ENCODE results near the gene HSF5. TPM values are rescaled to one million over a fixed set of nuclear protein-coding genes. Genes with fewer than 3 reads are reported as not detected.

HSF5 gene
- total and polyA plus RNA-seq, 7 donors: under 0.01 to 0.29 TPM; not detected in 5

DNA sequence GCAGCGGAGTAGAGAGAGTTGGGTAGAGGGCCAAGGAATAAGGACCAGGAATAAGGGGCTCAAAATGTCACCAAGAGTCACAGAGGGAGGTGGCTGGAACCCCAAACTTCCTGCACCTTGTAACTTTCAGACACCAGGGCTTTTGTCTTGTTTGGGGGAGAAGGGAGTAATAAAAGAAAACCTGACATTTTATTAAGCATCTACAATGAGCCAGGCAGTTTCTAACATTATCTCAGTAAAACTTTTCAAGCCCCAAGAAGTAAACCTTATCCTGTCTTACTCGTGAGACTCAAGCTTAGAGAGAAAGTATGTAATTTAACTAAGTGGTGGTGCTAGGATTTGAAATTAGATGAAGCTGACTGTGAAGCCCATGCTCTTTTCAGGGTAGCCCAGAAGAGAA lies 27.1 kb upstream of the HSF5 start:
- H3K27me3 ChIP-seq: no peaks in the 10 kb centered on the region
- no peak for DNase-seq
- H3K4me3 ChIP-seq: no peak overlapping the region
- intact Hi-C loops (cut with DNase I): loop anchor here (5.0 to 10.0 kb wide), 6 partner anchors 160 to 1880 kb away; partner anchors contain the start of genes RAD51C, SMG8, SUPT4H1 and TEX14
- H3K36me3 ChIP-seq: peaks cover 0 to 26% (median 16%) of the 10 kb centered on the region in 4 donors
- 83 to 89% methylated on average over 2 of the region's 2 CpGs for WGBS, 2 donors
- peak overlapping the region; percentile 80 to 85 (median 81) for H3K27ac ChIP-seq
- H3K4me1 ChIP-seq: peaks cover 0 to 46% (median 39%) of the 10 kb centered on the region in 4 donors
- TF ChIP-seq POLR2AphosphoS5 (IDR thresholded peaks at IDR 0.05) (no peak), EP300 (IDR thresholded peaks at IDR 0.05) (no peak), POLR2A (IDR thresholded peaks at IDR 0.05) (no peak)
- TF ChIP-seq, protein P1, sequence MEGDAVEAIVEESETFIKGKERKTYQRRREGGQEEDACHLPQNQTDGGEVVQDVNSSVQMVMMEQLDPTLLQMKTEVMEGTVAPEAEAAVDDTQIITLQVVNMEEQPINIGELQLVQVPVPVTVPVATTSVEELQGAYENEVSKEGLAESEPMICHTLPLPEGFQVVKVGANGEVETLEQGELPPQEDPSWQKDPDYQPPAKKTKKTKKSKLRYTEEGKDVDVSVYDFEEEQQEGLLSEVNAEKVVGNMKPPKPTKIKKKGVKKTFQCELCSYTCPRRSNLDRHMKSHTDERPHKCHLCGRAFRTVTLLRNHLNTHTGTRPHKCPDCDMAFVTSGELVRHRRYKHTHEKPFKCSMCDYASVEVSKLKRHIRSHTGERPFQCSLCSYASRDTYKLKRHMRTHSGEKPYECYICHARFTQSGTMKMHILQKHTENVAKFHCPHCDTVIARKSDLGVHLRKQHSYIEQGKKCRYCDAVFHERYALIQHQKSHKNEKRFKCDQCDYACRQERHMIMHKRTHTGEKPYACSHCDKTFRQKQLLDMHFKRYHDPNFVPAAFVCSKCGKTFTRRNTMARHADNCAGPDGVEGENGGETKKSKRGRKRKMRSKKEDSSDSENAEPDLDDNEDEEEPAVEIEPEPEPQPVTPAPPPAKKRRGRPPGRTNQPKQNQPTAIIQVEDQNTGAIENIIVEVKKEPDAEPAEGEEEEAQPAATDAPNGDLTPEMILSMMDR (IDR thresholded peaks at IDR 0.05): no peak
- H3K9me3 ChIP-seq: no peaks in the 10 kb centered on the region

- Histone ChIP-seq H3K36me3 (peaks cover 0 to 31% (median 21%) of the 10 kb centered on the region in 4 donors), H3K4me3 (peak overlapping the region; percentile 49 to 74 (median 66)), H3K9me3 (no peaks in the 10 kb centered on the region), H3K4me1 (peaks cover 0 to 44% (median 38%) of the 10 kb centered on the region in 4 donors), H3K27me3 (no peaks in the 10 kb centered on the region), H3K27ac (peak overlapping the region; percentile 80 to 85 (median 81))
- no peak for DNase-seq
- intact Hi-C loops (cut with DNase I): loop anchor here (5.0 to 10.0 kb wide), 7 partner anchors 160 to 1880 kb away; partner anchors contain the start of genes RAD51C, SMG8, SUPT4H1 and TEX14
- TF ChIP-seq EP300 (IDR thresholded peaks at IDR 0.05): no peak
- TF ChIP-seq POLR2AphosphoS5 (IDR thresholded peaks at IDR 0.05): no peak
- TF ChIP-seq, protein P1 (IDR thresholded peaks at IDR 0.05): no peak
- no peak for TF ChIP-seq POLR2A (IDR thresholded peaks at IDR 0.05)
- WGBS, 2 donors: 29 to 36% methylated on average over 11 of the region's 11 CpGs
These were observed 26.6 kb upstream of the HSF5 start for GRCh38 chr17:58514770-58515157.

DNA sequence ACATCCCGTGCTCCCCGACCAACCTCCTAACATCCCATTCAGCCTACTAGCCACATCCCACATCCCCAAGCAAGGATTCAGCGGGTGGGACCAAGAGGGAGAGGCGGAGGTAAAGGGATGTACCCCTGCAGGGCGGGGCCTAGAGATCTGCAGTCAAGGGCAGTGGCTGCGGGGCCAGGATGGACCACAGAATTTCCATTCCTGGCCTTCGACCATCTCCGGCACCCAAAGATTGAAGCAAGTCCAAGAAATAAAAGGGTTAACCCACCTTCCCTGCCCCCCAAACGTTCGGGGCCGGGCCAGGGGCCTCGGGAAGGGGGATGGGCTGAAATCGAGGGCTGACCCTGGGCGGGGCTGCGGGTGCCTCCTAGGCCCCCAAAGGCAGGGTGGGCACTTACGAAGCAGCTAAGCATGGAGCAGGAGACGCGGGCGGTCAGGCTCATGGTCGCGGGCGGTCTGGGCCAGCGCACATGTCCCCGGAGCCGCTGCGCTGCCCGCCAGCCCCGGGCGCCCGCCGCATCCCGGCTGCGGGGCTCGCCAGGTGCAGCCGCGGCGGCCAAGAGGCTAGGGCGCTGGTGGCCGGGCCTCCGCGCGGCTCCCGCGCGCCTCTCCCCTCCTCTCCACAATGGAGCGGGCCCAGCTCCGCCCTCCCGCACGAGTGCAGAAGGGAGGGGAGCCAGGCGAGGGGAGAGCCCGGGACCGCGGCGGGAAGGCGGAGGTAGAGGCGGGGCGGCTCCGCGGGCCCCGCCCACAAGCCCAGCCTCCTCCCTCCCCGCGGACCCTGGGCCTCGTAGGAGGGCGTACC lies 26.0 kb upstream of the HSF5 start, which contains the start of gene MTMR4:
Gene MTMR4, minus strand, starts transcription at position 674 of the 805 bp plus-strand sequence. Its CDS starts 231 bp downstream, at position 443.
- Histone ChIP-seq H3K27ac (peak within 1 kb of the TSS; percentile 80 to 85 (median 81)), H3K4me1 (peaks cover 0 to 38% (median 32%) of the 10 kb centered on the region in 4 donors), H3K36me3 (peaks cover under 1 to 37% (median 24%) of the 10 kb centered on the region in 4 donors), H3K4me3 (peak within 1 kb of the TSS; percentile 49 to 74 (median 66)), H3K27me3 (no peaks in the 10 kb centered on the region), H3K9me3 (no peaks in the 10 kb centered on the region)
- TF ChIP-seq POLR2AphosphoS5 (IDR thresholded peaks at IDR 0.05): peak in 1 of 4 donors; percentile 61
- no peak for TF ChIP-seq POLR2A (IDR thresholded peaks at IDR 0.05)
- TF ChIP-seq, protein P1 (IDR thresholded peaks at IDR 0.05): no peak
- no peak for TF ChIP-seq EP300 (IDR thresholded peaks at IDR 0.05)
- WGBS, 2 donors: 0 to 1% methylated on average over 64 of the region's 64 CpGs
- DNase-seq: peak; percentile 92
- intact Hi-C loops (cut with DNase I): loop anchor here (5.0 to 10.0 kb wide), 4 partner anchors 159 to 1881 kb away; partner anchors contain the start of genes SMG8, SUPT4H1 and USP32

DNA sequence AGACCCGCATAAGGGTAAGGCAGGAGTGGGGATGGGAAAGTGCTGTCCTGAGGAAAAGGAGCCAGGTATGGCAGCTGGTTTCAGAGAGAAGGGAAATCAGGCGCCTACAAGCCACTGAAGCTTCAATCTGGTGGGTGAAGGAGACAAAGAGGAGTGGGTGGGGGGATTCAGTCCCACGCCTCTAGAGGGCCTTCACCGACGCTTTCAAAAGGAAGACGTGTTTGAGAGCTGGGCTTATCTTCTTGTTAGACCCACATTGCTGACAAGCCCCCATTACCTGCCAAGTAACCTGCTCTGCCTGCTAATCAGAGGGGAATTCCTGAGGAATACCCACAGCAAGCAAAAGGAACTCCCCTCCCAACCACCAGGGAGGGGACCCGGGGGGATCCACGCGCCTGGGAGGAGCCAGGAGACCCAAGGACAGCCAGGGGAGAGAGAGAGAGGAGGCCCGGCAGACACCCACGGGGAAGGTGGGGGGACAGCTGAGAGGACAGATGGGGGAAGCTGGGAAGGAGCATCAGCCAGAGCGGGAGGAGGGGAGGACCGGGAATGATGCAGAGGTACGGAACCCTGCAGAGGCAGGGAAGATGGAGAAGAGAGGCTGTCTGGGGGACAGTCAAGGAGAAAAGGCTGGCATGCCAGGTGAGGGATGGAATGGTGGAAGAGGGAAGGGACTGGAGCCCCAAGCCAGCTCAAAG lies 25.2 kb upstream of the HSF5 start:
- Histone ChIP-seq H3K27me3 (no peaks in the 10 kb centered on the region), H3K9me3 (no peaks in the 10 kb centered on the region), H3K27ac (peak overlapping the region in 2 of 4 donors; percentile 81 to 85), H3K4me3 (peak overlapping the region; percentile 49 to 74 (median 66)), H3K4me1 (peaks cover 0 to 34% (median 28%) of the 10 kb centered on the region in 4 donors), H3K36me3 (peaks cover 8 to 44% (median 30%) of the 10 kb centered on the region in 4 donors)
- TF ChIP-seq POLR2A (IDR thresholded peaks at IDR 0.05): no peak
- TF ChIP-seq POLR2AphosphoS5 (IDR thresholded peaks at IDR 0.05): no peak
- TF ChIP-seq, protein P1 (IDR thresholded peaks at IDR 0.05): no peak
- WGBS, 2 donors: 30 to 40% methylated on average over 14 of the region's 14 CpGs
- intact Hi-C loops (cut with DNase I): loop anchor here (5.0 to 10.0 kb wide), 4 partner anchors 159 to 1881 kb away; partner anchors contain the start of genes SMG8, SUPT4H1 and USP32
- peak; percentile 59 for DNase-seq
